ENCODE data around the gene LENG1.

- TF ChIP-seq YY1 (tag by site-specific recombination; IDR thresholded peaks at IDR 0.05) (no peak), ZFP69B (tag by site-specific recombination; IDR thresholded peaks at IDR 0.05) (no peak), ZNF707 (tag by site-specific recombination; IDR thresholded peaks at IDR 0.05) (no peak), CTCF (tag by site-specific recombination; IDR thresholded peaks at IDR 0.05) (no peak)
Observed at GRCh38 chr19:54203151-54203611, 43.7 kb upstream of the LENG1 start.
